ENCODE data around the gene UPF3A.
"Not testable (repeated sequence)": the region's sequence is repeated elsewhere in the genome, so short reads cannot be mapped to it uniquely, and the experiment has no call there.

UPF3A gene, protein sequence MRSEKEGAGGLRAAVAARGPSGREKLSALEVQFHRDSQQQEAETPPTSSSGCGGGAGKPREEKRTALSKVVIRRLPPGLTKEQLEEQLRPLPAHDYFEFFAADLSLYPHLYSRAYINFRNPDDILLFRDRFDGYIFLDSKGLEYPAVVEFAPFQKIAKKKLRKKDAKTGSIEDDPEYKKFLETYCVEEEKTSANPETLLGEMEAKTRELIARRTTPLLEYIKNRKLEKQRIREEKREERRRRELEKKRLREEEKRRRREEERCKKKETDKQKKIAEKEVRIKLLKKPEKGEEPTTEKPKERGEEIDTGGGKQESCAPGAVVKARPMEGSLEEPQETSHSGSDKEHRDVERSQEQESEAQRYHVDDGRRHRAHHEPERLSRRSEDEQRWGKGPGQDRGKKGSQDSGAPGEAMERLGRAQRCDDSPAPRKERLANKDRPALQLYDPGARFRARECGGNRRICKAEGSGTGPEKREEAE

DNA sequence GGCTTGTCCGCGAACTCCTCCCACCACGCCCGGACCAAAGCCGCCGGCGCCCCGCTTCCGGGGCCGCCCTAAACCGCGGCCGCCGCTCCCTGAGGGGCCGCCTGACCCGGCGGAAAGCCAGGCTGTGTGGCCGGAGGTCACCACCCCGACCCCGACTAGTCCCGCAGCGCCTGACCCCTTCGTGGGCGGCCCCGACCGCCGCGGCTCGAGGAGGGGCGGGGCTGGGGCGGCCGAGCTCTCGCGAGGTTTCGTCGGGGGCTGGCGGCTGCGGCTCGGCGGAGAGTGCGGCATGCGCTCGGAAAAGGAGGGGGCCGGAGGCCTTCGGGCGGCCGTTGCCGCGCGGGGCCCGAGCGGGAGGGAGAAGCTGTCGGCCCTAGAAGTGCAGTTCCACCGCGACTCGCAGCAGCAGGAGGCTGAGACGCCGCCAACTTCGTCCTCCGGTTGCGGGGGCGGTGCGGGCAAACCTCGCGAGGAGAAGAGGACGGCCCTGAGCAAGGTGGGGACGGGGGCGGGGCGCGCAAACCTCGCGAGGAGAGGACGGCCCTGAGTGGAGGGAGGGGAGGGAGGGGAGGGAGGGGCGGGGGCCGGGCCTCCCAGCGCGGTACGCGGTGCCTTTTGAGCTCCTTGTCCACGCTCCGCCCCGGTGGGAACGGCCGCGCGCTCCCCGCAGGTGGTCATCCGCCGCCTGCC, at the start of gene UPF3A:
Gene UPF3A (plus strand): TSS at position 251 of the 690 bp plus-strand sequence. CDS start 39 bp downstream, at position 290.
- in situ Hi-C loops (cut with MboI; ENCODE audit: low sequenced_read_pairs): no loop called here

DNA sequence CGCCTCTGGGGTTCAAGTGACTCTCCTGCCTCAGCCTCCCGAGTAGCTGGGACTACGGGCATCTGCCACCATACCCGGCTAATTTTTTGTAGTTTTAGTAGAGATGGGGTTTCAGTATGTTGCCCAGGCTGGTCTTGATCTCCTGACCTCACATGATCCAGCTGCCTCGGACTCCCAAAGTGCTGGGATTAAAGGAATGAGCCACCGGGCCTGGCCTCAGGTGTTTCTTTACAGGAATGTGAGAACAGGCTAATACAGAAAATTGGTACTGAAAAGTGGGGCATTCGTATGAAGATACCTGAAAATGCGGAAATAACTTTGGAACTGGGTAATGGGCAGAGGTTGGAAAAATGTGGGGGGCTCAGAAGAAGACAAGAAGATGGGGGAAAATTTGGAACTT, 49.5 kb upstream of the UPF3A start:
- in situ Hi-C loops (cut with MboI; ENCODE audit: low sequenced_read_pairs): no loop called here

DNA sequence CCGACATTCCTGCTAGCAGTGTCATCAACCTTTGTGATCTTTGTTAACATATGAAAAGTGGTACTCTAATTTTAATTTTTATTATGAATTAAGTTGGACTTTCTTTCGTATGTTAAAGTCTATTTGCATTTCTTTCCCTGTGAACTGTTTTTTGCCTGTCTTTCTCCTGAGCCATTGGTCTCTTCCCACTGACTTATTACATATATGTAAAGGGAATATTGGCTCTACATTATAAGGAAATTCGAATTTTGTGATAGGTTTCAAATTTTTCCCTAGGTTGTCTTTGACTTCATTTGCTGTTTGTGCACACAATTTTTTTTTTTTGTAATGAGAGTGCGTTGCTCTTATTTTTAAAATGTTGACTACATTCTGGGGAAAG, 47.1 kb upstream of the UPF3A start:
- in situ Hi-C loops (cut with MboI; ENCODE audit: low sequenced_read_pairs): no loop called here

DNA sequence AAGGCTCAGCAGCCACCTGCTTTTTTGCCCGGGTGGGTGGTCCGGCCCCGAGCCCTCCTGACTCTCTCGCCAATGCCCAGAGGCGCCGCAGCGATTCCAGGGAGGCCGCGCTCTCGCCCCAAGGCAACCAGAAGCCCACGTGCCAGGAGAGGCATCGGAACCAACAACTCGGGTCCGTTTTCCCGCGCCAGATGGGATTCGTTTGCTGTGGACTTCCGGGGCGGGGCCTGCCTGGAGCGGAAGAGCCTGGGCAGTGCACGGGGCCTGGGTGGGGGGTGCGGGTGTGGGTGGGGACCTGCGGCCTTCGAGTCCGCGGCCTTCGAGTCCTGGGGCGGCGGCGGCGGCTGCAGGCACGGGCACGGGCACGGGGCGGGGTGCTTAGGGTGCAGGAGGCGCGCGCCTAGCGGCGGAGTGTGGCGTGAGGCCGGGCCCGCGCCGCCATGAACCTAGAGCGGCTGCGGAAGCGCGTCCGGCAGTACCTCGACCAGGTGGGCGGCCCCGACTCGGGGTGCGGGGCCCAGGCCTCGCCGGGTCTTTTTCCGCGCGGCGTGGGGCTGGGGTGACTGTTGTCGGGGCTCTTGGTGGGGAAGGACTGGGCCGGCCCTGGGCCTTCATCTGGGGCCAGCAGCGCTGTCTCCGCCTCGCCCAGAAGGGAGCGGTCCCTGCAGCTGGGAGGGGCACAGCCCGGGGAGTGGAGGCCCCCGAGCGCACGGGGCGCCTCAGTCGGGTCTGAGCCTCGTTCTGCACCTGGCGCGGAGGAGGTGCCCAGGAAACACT, 46.6 kb upstream of the UPF3A start, which contains the start of gene CDC16:
Gene CDC16 (plus strand): TSS at position 253 of the 777 bp plus-strand sequence. CDS start 188 bp downstream, at position 441.
- in situ Hi-C loops (cut with MboI; ENCODE audit: low sequenced_read_pairs): no loop called here

DNA sequence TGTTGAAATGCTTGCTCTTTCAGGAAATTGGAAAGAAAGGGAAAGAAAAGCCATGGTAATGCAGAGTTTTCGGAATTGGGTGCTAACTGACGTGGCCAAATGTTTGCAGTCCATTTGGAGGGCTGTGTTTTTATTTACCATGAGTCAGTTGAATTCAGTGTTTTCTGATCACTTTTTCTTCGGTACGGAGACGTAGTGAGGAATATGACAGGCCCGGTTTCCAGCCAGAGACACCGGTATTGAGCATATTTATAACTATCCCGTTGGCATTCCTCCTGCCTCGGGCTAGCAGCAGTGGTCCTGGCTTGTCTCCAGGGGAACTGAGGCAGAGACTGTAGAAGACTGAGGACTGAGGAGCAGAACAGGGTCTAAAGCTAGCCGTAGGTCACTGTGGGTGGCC, 45.7 kb upstream of the UPF3A start:
- in situ Hi-C loops (cut with MboI; ENCODE audit: low sequenced_read_pairs): no loop called here

DNA sequence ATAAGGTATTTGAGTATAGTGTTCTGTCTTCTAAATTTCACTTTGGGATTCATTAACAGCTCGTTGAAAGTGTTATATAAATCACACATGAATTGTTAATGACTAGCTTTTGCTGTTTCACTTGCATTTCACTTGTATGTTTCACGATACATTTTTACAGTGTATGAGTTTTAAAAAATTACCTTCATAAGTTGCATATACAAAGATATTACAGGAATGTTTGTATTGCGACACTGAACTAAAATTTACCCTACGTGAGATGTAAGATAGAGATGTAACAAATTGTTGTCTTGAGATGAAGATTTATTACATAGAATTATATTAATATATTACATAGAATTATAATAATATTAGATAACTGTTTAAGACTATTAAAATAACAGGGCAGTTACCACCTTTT, 45.2 kb upstream of the UPF3A start:
- in situ Hi-C loops (cut with MboI; ENCODE audit: low sequenced_read_pairs): no loop called here

DNA sequence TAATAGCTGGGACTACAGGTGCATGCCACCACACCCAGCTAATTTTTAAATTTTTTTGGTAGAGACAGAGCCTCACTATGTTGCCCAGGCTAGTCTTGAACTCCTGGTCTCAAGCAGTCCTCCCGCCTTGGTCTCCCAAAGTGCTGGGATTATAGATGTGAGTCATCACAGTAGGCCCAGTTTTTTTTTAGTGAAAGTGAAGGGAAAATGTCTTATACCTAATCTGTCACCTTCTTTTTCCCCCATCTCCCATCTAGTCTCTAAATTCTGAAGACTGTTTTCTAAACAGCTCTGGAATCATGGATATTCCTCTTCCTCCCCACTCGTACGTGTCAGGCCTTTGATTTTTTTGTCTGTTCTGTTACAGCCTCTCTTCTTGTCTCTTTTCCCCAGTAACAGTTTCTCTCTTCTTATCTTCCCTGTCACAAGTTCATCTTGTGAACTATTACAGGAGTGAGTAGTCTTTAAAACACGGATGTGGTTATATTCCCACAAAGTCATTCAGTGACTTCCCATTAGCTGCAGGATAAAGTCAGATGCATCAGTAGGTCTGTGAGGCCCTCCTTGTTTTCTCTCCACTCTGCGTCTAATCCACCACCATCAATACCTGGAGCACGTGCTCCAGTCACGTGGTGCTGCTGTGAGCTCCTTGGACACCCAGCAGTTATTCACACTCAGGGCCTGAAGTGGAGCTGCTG, 43.8 kb upstream of the UPF3A start:
- in situ Hi-C loops (cut with MboI; ENCODE audit: low sequenced_read_pairs): no loop called here

DNA sequence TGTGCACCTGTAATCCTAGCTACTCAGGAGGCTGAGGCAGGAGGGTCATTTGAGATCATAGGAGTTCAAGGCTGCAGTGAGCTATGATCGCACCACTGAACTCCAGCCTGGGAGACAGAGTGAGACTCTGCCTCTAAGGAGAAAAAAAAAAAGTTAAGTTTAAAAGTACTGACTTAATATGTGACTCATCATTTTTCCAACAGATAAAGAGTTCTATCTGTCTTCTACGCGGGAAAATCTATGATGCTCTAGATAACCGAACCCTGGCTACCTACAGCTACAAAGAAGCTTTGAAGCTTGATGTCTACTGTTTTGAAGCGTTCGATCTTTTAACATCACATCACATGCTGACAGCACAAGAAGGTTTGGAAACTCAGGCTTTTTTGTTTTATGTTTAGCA, 39.5 kb upstream of the UPF3A start:
- in situ Hi-C loops (cut with MboI; ENCODE audit: low sequenced_read_pairs): no loop called here

DNA sequence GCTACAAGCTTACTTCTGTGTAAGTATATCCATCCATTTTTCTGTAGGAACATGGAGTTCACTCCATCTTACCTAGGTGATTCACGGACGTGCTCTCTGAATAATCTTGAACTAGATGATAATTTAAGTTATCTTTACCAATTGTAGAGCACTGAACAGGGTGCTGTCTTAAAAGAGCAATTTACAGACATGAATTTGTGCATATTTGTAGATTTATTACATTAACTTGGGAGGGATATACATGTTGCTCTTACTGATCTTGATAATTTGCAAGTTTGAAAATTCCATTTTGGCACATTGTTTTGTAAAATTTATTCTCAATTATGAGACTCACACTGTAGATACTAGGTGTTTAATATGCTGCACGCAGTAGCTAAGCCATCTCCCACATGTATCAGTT, 37.4 kb upstream of the UPF3A start:
- in situ Hi-C loops (cut with MboI; ENCODE audit: low sequenced_read_pairs): no loop called here

DNA sequence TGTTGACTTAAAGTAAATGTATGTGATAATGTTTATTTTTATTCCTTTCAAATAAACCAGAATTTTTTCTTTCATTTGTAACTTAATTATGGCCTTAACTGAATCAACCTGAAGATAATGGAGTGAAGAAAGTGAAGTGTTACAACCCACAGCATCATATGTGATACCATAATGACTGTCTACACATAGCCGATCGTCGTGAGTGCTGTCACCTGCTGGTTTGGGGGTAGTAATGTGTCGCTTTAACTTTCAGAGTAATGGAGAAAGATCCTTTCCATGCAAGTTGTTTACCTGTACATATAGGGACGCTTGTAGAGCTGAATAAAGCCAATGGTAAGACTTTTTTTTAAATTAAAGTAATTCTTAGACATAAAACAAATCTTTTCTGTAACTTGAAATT, 36.8 kb upstream of the UPF3A start:
- in situ Hi-C loops (cut with MboI; ENCODE audit: low sequenced_read_pairs): no loop called here

DNA sequence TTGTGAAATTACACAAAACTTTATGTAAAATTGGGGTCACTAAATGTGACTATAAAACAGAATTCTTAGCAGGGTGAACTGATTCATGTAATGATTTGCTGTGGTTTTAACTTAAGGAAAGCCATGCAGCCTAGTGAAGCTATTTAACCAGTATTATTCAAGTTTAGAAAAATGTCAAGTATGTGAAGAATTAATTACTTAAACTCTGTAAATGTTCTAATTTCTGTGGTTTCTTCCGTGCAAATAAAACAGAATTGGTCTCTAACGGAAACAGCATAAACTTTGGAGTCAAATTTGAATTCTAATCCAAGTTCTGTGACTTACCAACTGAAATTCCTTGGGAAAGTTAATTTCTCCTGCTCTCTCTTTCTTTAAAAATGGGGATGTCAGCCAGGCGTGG, 33.4 kb upstream of the UPF3A start:
- in situ Hi-C loops (cut with MboI; ENCODE audit: low sequenced_read_pairs): no loop called here

DNA sequence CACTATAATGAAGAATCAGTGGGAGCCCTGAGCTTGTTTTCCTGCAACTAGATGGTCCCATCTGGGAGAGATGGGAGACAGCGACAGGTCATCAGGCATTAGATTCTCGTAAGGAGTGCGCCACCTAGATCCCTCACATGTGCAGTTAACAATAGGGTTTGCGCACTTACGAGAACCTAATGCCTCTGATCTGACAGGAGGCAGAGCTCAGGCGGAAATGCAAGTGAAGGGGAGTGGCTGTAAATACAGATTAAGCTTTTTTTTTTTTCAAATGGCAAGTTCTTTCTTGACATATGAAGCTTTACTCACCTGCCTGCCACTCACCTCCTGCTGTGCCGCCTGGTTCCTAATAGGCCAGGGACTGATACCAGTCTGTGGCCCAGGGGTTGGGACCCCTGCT, 32.3 kb upstream of the UPF3A start:
- in situ Hi-C loops (cut with MboI; ENCODE audit: low sequenced_read_pairs): no loop called here

DNA sequence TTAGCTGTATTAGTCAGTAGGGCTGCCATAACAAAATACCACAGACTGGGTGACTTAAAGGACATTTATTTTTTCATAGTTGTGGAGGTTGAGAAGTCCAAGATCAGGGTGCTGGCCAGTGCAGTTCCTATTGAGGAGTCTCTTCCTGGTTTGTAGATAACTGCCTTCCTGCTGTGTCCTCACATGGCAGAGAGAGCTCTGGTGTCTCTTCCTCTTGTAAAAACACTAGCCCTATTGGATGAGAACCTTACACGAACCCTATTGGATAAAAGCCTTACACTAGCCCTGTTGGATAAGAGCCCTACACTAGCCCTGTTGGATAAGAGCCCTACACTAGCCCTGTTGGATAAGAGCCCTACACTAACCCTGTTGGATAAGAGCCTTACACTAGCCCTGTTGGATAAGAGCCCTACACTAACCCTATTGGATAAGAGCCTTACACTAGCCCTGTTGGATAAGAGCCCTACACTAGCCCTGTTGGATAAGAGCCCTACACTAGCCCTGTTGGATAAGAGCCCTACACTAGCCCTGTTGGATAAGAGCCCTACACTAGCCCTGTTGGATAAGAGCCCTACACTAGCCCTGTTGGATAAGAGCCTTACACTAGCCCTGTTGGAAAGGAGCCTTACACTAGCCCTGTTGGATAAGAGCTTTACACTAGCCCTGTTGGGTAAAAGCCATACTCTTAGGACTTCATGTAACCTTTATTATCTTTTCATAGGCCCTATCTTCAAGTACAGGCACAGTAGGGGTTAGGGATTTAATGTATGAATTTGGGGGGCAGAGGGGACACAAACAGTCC, 29.6 kb upstream of the UPF3A start:
- in situ Hi-C loops (cut with MboI; ENCODE audit: low sequenced_read_pairs): not testable (repeated sequence)

DNA sequence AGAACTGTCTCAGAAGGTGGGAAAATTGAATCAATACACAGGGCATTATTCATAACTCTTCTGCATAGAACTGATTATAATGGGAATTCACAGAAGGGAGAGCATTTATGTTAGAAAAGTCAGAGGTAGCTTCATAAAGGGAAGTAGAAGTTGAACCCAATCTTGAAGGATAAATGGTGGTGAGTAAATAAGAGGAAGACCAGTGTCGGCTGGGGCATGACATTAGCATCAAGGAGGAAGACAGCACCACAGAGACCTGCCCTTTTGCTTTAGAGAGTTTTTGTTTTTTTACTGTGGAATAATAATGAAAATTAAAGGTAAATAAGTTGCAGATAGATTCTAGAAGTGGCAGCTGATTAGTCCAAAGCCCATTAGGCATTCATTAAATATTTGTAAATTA, 24.9 kb upstream of the UPF3A start:
- in situ Hi-C loops (cut with MboI; ENCODE audit: low sequenced_read_pairs): no loop called here

DNA sequence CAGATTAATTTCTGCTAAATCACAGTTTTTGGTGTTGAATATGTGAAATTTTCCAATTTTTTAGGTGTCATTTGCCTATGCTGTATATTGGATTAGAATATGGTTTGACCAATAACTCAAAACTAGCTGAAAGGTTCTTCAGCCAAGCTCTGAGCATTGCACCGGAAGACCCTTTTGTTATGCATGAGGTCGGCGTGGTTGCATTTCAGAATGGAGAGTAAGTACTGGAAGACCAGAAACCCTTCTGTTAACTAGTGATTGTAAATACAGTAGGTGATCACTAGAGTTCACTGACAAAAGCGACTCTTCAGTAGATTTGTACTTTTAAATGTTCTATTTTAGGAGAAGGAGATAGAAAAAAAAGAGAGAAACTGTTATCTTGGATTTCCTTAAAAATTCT, 24.4 kb upstream of the UPF3A start:
- in situ Hi-C loops (cut with MboI; ENCODE audit: low sequenced_read_pairs): no loop called here

DNA sequence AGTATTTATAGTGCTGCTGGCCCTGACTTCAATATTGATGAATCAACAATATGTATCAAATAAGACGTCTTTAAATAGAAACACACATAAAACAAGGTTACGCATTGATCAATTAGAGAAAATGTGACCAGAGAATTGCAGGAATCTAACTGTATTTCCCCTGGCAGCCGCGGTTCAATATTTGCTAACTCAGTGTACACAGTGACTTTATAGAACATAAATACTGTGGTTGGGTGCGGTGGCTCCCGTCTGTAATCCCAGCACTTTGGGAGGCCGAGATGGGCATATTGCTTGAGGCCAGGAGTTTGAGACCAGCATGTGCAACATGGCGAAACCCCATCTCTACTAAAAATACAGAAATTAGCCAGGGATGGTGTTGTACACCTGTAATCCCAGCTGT, 22.8 kb upstream of the UPF3A start:
- in situ Hi-C loops (cut with MboI; ENCODE audit: low sequenced_read_pairs): no loop called here

DNA sequence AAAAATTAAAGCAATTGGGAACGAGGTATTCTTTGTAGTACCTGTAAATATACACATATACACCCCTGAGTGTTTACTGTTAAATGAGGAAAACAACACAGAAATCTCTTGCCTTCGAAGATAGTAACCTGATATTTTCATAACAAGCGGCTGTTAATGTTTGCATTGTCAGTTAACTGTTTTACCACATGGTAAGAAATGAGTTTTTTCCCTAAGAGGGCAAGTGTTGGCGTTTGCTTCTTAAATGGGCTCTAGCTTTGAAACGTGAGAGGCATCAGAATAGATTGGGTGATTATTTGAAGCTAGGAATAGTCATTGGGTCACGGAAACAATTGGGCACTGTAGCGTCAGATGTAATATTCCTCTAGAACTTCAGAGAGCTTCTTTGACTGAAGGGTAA, 22.0 kb upstream of the UPF3A start:
- in situ Hi-C loops (cut with MboI; ENCODE audit: low sequenced_read_pairs): no loop called here

DNA sequence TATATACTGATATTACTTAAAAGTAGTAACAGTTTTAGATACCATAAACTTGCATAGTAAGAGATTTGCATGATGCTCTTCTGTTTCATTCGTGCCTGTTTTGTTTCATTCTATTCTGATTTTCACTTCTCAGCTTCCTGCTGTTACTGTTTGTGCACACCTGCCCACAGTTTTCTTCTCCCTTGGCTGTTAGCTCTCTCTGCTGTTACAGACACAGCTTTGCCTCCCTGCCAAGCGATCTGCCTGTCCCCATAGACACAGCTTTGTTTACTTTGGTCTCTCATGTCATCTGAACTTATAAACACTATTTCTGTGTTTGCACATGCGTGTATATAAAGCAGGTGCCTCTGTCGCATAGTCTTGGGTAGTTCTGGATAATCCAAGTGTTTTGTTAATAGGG, 21.4 kb upstream of the UPF3A start:
- in situ Hi-C loops (cut with MboI; ENCODE audit: low sequenced_read_pairs): no loop called here

DNA sequence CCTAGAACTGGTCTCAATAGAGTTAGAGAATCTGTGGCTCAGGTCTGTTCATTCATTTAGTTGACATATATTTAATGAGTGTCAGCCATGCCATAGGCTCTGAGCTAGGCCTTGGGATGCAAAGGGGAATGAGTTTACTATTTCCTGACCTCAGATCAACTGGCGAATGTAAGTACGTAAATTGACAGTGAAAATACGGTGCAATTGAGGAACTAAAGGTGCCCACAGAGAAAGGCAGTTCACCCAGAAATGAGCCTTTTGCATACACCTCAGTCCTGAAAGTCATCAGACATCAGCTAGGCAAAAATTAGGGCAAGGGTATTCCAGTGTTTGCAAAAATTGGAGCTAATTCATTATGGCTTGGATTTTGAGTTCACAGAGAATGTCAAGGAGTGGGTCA, 20.6 kb upstream of the UPF3A start:
- in situ Hi-C loops (cut with MboI; ENCODE audit: low sequenced_read_pairs): no loop called here

DNA sequence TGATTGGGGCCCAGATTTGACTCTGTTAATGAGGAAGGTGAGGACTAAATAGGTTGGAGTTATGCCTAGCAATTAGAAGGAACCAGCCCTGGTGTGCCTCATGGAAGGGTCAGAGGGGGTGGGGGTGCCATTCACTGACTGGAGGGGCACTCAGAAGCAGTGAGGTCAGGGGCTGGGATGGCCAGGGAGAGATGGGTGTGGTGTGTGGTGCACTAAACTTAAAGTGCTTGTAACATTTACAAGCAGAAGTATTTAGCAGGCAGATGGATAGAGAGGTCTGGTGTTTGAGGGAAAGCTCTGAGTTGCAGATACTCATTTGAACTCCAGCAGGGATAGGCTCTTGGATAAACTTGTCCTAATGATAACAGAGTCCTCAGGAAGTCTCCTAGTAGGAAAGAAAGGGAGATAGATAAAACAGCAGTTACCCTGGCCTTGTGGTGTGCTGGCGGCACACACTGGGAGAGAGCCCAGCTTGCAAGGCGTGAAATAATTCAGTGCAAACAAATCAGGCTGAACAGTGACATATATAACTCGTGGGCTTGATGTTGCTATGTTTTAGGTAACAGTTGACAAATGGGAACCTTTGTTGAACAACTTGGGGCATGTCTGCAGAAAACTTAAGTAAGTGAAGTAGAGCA, 20.0 kb upstream of the UPF3A start:
- in situ Hi-C loops (cut with MboI; ENCODE audit: low sequenced_read_pairs): no loop called here

Data from HL-60/S4 treated with phorbol 12-myristate 13-acetate at 8.2 ng/mL for 4 days and 3 days (cell line).